Tibial nerve (tissue), 3 donors: Measurements from ENCODE around the gene MAPK8IP1.

Experiments
- POLR2A ChIP-seq, 2 donors: fragments of 450-650 bp; IDR thresholded peaks; one replicate each; pipeline ENCODE4 v1.6.1; 2017; ENCODE audit warnings: antibody characterized with exemption in 2 of 2, mild to moderate bottlenecking in 2 of 2, moderate library complexity in 2 of 2
- TF ChIP-seq, protein P1 (sequence below), 5 experiments: fragments of 200-600 bp in 3 of 5; fragments of 450-650 bp in 2 of 5; sonication (generic) in 3 of 5; IDR thresholded peaks; one replicate each; pipeline ENCODE4 v1.5.1; 2016 to 2019; ENCODE audit warnings: antibody characterized with exemption in 5 of 5, mild to moderate bottlenecking in 3 of 5, moderate library complexity in 2 of 5

DNA sequence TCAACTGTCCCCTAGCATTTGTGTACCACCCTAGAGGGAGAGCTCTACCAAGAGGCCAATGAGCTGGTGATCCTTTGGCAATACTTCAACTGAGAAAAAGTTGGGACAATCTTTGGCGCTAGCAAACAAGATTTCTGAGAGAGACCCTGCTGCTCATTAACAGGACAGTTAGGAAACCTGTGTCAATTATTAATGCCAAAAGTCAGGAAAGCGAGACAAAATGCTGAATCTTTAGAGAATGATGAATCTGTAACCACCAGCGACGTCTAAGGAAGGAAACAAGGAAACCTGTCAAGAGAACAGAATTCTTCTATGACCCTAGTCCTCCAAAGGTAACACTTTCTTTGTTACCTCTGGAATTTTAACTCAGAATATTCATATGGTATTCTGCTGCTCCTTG, 56.9 kb downstream of the MAPK8IP1 start:
- TF ChIP-seq POLR2A (IDR thresholded peaks at IDR 0.05): no peak
- TF ChIP-seq, protein P1, sequence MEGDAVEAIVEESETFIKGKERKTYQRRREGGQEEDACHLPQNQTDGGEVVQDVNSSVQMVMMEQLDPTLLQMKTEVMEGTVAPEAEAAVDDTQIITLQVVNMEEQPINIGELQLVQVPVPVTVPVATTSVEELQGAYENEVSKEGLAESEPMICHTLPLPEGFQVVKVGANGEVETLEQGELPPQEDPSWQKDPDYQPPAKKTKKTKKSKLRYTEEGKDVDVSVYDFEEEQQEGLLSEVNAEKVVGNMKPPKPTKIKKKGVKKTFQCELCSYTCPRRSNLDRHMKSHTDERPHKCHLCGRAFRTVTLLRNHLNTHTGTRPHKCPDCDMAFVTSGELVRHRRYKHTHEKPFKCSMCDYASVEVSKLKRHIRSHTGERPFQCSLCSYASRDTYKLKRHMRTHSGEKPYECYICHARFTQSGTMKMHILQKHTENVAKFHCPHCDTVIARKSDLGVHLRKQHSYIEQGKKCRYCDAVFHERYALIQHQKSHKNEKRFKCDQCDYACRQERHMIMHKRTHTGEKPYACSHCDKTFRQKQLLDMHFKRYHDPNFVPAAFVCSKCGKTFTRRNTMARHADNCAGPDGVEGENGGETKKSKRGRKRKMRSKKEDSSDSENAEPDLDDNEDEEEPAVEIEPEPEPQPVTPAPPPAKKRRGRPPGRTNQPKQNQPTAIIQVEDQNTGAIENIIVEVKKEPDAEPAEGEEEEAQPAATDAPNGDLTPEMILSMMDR (IDR thresholded peaks at IDR 0.05): no peak
